Ishikawa (cell line): ENCODE results near the gene ZNF177.

Source experiments
- REST ChIP-seq: IDR thresholded peaks from 2 replicates; pipeline ENCODE4 v1.6.1; 2012; ENCODE audit warnings: low read depth, mild to moderate bottlenecking
- TAF1 ChIP-seq: IDR thresholded peaks from 2 replicates; pipeline ENCODE4 v1.6.1; 2012; ENCODE audit warnings: low read depth, mild to moderate bottlenecking
- TF ChIP-seq, protein P1 (sequence below): IDR thresholded peaks from 2 replicates; pipeline ENCODE4 v1.6.1; 2012

DNA sequence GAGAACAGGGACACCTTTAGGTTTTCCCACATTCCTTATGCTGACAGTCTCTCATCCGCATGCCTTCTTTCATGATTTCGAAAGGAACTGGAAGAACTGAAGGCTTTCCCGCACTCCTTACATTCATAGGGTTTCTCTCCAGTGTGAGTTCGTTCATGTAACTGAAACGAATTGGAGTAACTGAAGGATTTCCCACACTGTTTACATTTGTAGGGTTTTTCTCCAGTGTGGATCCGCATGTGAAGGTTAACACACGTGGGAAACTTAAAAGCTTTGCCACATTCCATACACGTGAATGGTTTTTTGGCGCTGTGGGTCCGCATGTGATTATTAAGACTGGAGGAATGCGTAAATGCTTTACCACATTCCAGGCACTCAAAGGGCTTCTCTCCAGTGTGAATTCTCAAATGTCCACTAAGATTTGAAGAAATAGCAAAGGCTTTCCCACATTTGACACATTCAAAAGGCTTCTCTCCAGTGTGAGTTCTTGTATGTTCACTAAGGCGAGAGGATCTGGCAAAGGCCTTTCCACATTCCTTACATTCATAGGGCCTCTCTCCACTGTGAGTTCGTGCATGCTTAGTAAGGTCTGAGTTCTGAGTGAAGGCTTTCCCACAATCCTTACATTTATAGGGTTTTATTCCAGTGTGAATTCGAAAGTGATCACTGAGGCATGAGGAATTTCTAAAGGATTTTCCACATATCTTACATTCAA, 50.6 kb downstream of the ZNF177 start:
- TF ChIP-seq REST: no peak
- TF ChIP-seq, protein P1, sequence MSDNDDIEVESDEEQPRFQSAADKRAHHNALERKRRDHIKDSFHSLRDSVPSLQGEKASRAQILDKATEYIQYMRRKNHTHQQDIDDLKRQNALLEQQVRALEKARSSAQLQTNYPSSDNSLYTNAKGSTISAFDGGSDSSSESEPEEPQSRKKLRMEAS: no peak
- TF ChIP-seq TAF1: no peak
